22Rv1 (cell line): ENCODE data around the gene CNTFR.
"Not testable (repeated sequence)": the region's sequence is repeated elsewhere in the genome, so short reads cannot be mapped to it uniquely, and the experiment has no call there.

ENCODE experiments used
- ZFX ChIP-seq: fragments of 450-650 bp; IDR thresholded peaks from 2 replicates; pipeline ENCODE4 v1.6.1; 2017; ENCODE audit warnings: antibody characterized with exemption, borderline replicate concordance
- TF ChIP-seq, protein P1 (sequence below): fragments of 450-650 bp; IDR thresholded peaks from 2 replicates; pipeline ENCODE4 v1.5.1; 2017; ENCODE audit warnings: mild to moderate bottlenecking

DNA sequence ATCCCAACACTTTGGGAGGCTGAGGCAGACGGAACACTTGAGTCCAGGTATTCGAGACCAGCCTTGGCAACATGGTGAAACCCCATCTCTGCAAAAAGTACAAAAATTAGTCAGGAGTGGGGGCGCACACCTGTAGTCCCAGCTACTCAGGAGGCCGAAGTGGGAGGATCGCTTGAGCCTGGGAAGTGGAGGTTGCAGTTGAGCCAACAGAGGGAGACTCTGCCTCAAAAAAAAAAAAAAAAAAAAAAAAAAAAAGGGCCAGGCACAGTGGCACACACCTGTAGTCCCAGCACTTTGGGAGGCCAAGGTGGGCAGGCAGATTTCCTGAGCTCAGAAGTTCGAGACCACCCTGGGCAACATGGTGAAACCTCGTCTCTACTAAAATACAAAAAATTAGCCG, 49.8 kb upstream of the CNTFR start:
- TF ChIP-seq, protein P1, sequence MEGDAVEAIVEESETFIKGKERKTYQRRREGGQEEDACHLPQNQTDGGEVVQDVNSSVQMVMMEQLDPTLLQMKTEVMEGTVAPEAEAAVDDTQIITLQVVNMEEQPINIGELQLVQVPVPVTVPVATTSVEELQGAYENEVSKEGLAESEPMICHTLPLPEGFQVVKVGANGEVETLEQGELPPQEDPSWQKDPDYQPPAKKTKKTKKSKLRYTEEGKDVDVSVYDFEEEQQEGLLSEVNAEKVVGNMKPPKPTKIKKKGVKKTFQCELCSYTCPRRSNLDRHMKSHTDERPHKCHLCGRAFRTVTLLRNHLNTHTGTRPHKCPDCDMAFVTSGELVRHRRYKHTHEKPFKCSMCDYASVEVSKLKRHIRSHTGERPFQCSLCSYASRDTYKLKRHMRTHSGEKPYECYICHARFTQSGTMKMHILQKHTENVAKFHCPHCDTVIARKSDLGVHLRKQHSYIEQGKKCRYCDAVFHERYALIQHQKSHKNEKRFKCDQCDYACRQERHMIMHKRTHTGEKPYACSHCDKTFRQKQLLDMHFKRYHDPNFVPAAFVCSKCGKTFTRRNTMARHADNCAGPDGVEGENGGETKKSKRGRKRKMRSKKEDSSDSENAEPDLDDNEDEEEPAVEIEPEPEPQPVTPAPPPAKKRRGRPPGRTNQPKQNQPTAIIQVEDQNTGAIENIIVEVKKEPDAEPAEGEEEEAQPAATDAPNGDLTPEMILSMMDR: not testable (repeated sequence)
- TF ChIP-seq ZFX: not testable (repeated sequence)
